NCI-H1105 treated with DMSO at 0.1 percent for 48 hours (cell line): ENCODE results near the gene MYO9B.

Experiments
- DNase-seq: peaks from one replicate; lab custom pipeline; 2025; lab: John Stamatoyannopoulos, UW

The MYO9B gene, protein sequence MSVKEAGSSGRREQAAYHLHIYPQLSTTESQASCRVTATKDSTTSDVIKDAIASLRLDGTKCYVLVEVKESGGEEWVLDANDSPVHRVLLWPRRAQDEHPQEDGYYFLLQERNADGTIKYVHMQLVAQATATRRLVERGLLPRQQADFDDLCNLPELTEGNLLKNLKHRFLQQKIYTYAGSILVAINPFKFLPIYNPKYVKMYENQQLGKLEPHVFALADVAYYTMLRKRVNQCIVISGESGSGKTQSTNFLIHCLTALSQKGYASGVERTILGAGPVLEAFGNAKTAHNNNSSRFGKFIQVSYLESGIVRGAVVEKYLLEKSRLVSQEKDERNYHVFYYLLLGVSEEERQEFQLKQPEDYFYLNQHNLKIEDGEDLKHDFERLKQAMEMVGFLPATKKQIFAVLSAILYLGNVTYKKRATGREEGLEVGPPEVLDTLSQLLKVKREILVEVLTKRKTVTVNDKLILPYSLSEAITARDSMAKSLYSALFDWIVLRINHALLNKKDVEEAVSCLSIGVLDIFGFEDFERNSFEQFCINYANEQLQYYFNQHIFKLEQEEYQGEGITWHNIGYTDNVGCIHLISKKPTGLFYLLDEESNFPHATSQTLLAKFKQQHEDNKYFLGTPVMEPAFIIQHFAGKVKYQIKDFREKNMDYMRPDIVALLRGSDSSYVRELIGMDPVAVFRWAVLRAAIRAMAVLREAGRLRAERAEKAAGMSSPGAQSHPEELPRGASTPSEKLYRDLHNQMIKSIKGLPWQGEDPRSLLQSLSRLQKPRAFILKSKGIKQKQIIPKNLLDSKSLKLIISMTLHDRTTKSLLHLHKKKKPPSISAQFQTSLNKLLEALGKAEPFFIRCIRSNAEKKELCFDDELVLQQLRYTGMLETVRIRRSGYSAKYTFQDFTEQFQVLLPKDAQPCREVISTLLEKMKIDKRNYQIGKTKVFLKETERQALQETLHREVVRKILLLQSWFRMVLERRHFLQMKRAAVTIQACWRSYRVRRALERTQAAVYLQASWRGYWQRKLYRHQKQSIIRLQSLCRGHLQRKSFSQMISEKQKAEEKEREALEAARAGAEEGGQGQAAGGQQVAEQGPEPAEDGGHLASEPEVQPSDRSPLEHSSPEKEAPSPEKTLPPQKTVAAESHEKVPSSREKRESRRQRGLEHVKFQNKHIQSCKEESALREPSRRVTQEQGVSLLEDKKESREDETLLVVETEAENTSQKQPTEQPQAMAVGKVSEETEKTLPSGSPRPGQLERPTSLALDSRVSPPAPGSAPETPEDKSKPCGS (N-terminal part only)

DNA sequence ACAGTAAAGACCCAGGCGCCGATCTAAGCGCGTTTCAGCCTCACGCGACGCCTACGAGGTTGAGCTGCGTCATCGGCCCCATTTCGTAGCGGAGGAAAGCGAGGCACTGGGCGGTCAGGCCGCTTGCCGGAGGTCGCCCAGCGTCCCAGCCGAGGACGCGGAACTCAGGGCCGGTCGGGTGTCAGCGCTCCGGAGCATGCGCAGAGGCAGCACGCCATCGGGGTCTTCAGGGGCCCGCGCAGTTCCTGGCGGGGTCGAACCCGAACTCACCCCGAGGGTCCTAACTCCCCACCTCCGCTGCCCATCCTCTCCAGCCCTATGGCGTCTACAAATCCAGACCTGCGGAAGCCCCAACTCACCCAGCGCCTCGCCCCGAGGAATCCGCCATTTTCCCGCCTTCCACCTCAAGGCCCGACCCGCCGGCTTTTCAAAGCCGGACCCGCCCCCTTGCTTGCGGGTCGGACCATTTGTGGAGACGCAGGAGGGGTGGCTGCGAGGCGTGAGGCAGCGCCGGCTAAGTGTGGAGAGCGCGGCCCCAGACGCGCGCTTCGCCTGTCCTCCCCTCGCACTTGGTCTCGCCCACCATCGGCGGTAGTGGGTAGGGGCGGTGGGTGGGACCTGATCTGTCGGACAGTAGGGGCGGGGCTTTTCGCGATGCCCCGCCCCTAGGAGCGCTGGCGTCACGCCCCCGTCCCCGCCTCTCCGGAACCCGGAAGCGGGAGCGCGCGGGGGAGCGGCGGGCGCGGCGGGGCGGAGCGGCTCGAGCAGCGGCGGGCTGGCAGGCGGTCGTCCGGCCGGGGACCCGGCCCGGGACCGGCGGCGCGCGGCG is at the start of gene MYO9B, which contains the start of gene HAUS8:
Gene MYO9B, plus strand, starts transcription at position 743 of the 829 bp plus-strand sequence. CDS start 25,941 bp downstream, outside the sequence.
Gene HAUS8, minus strand, starts transcription at position 418 of the 829 bp plus-strand sequence. Its CDS starts 30 bp downstream, at position 388.
- peak; percentile 96 for DNase-seq

DNA sequence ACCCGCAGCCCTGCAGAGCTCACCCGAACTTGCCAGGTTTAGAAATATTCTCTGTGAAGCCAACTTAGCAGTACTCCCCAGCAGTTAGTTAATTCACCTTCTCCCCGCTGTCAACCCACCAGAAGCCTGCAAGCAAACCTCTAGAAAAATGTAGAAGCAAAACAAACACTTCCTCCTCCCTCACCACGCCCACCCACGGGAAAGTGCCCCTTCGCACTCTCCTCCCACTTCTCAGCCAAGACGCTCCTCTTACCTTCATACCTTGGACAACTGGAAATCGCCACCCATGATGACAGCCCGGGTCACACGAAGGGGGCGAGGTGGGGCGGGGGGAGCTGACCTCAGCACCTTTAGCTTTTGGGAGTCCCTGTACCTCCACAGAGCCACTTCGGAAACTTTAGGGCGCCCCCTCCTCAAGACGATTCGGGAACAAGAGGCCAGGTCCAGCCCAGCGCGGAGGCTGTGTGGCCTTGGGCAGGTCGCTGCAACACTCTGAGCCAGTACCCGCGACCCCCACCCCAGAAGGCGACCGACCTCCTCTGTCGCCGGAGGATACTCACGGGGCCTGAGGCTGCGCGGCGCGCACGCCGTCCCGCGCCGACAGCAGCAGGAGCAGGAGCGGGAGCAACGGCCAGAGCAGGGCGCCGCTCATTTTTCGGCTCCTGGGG is 49.5 kb upstream of the MYO9B start:
- no peak for DNase-seq

DNA sequence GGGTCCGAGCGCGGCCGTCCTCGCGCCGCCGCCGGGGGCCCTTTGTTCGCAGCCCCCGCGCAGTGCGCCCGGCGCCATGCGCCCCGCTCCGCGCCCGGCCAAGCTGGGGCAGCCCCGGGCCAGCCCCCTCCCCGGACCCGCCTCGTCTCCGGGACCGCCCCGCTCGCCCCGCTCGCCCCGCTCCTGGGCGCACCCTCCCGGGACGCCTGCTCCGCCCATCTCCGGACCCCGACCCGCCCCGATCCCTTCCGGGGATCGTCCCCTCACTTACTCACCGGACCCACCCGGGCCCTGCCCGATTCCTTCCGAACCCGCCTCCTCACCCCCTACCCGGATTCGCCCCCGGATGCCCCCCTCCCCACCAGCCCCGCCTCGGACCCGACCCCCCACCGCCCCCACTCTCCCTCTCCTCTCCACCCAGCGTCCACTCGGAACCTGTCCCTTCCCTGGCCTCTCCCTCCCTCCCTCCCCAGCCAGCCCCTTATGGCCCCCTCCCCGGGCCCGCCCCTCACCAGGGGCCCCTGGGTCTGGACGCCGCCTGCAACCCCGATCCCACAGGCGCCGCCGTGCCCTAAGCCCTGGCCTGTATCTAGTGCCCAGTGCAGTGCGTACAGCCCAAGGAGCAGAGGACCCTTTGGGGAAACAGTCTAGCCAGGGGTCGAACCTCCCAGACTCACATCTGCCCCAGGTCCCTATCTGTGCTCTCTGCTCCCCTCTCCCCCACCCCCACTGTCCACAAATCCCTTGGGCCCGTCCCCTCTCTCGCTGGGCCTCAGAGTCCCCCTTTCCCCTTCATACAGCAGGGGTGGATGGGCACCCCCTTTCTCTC is 48.7 kb upstream of the MYO9B start, which contains the start of gene CPAMD8:
Gene CPAMD8, minus strand, starts transcription at position 105 of the 829 bp plus-strand sequence. CDS start 168 bp downstream, outside the sequence.
- no peak for DNase-seq

DNA sequence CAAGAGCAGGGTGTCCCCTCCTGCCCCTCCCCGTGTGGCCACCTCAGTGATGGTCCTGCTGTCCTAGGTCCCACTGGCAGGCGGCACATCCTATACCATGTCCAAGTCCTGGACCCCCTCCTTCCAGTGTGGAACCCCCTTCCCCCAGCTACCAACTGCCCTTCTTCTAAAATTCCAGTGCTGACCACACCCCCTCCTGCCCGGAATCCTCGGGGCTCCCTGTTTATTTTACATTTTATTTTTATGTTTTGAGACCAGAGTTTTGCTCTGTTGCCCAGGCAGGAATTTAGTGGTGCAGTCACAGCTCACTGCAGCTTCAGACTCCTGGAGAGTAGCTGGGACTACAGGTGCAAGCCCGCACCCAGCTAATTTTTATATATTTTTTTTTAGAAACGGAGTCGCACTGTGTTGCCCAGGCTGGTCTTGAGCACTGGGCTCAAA is 48.0 kb upstream of the MYO9B start:
- DNase-seq: no peak

DNA sequence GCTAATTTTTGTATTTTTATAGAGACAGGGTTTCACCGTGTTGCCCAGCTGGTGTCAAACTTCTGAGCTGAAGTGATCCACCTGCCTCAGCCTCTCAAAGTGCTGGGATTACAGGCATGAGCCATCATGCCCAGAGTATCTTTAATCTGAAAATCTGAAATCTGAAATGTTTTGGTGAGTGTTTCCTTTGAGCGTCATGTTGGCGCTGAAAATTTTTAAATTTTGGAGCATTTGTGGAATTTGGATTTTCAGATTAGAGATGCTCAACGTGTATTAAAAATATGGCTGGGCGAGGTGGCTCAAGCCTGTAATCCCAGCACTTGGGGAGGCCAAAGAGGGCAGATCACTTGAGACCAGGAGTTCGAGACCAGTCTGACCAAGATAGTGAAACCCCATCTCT is 43.8 kb upstream of the MYO9B start:
- DNase-seq: no peak

DNA sequence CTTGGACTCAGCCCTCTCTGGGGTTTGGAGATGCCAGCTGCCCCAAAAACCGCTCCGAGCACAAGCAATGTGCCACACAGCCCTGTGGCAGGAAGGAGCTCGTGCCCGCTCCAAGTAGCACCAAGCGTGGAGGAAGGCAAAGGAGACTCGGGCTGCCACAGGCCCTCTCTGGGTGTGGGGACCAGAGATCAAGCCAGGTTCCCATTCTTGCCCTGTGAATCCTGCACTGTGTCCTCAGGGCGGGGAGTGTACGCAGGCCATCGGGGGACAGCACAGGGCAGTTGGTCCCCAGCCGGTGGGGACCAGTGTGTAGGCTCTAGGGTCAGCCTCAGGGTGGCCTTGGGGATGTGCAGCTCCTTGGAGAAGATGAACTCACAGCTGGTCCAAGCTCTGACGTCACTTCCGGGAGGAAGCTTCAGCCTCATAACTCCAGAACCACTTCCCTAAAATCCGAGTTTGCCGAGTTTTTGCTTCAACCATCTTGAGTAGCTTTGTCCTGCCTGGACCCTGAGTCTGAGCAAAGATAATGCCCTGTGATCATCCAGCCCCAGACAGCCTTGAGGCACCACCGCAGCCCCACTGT is 39.6 kb upstream of the MYO9B start:
- no peak for DNase-seq

DNA sequence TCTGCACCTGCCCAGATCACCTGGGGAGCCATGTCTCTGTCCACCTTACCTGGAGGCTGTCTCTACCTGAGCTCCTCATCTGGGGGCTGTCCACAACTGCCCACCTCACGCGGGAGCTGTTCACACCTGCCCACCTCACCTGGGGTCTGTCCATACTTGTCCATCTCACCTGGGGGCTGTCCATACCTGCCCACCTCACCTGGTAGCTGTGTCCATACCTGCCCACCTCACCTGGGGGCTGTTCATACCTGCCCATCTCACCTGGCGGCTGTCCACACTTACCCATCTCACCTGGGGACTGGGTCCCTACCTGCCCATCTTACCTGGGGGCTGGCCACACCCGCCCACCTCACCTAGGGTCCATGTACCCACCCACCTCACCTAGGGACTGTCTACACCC is 38.9 kb upstream of the MYO9B start:
- no peak for DNase-seq

DNA sequence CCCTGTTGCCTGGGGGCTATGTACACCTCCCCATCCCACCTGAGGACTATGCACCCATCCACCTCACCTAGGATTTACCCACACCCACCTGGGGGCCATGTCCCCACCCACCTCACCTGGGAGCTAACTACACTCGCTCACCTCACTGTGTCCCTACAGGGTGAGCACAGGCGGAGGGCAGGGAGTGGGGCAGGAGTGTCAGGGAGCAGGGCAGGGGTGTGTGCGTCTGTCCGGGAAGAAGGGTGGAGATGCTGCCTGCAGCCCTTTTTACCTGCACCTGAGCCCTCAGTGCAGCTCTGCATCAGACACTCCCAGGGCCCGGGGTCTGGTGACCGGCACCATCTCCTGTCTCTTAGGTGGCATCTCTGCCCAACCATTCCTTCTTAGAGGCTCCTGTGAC is 38.4 kb upstream of the MYO9B start:
- no peak for DNase-seq

DNA sequence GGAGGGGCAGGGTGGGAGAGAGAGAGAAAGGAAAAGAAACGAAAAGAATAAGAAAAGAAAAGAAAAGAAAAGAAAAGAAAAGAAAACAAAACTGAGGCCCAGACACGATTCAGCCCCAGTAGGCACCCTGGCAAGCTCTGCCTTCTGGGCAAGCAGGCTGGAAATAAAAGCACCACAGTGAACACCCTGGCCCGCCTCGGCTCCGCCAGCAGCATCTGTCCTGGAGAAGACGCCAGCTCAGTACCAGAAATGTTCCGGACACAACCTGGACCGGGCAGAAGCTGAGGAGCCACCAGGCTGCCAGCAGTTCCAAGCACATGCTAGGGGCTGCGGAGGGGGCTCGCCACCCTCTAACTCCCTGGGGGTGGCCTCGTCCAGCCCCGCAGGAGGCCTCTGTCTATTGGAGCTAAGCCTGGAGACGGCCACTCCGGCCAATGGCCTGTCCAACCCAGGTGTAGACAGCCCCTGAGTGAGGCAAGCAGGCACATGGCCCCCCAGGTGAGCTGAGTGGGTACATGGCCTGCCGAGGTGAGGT is 37.5 kb upstream of the MYO9B start:
- no peak for DNase-seq

DNA sequence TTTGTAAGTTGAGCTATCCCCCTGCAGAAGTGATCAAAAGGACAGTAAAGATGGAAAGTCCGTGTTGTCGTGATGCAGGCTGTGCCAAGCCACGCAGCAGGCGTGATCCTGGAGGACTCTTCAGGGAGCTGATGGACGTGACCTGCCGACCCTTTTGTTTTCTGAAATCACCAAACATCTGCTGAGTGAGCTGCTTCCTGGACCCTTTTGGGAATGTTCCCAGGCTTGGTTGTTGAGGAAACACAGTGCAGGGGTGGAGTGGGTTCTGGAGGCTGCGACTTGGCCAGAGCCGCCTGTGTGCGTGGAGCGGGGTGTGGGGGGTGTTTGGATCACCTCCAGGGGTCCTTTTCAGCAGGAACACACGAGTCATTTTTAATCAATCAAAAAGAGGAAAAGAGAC is 33.6 kb upstream of the MYO9B start:
- DNase-seq: no peak

DNA sequence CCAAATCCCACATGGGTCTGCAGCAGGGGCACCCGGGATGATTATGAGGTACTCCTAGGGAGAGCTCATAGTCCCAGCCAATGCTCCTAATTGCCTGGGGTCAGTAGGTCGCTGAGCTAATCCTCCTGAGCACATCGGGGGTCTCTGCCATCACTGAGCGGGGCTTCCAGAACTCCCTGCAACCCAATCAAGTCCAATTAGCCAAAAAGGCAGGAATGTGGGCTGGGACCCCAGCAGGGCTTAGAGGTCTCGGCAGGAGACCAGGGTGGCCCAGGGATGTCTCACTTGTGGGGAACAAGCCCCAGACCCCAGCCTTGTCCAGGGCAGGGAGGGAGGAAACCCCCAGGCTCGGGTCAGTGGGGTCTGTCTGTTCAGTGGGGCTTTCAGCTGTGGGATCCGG is 31.8 kb upstream of the MYO9B start:
- DNase-seq: no peak

DNA sequence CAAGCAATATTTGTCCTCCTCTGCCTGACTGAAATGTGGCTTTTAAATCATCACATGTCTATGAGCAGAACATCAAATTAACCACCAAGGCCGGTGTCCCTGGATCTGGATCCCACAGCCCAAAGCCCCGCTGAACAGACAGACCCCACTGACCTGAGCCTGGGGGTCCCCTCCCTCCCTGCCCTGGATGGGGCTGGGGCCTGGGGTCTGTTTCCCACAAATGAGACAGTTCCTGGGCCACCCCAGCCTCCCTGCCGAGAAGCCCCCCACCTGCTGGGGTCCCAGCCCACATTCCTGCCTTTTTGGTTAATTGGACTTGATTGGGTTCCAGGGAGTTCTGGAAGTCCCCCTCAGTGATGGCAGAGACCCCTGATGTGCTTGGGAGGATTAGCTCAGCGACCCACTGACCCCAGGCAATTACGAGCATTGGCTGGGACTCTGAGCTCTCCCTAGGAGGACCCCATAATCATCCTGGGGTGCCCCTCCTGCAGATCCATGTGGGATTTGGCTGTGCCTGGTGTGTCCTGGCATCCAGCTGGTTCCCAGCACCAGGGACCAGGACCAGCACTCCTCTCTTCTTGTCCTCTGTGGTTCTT is 29.6 kb upstream of the MYO9B start:
- no peak for DNase-seq

DNA sequence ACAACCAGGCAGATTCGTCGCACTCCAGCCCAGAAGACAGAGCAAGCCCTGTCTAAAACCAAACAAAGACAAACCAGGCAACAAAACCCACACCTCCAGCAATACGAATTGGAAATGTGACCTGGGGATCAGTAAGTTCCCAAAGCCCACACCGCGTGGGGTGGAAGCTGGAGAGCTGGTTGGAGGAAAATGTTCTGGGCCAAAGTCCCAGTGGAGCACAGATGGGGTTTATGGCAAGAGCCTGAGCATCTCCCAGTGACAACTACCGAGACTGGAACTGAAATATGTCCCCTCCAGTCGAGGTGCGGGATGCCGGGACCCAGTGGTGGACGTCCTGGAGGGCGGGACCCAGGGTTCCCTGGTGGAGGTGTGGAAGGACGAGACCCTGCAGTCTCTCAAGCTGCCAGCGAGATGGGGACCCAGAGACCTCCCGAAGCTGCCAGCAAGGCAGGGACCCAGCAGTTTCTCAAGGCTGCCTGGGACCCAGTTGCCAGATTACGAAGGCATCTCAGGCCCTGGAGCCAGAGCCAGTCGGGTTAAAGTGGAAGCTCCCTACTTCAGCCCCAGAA is 26.6 kb upstream of the MYO9B start:
- no peak for DNase-seq

DNA sequence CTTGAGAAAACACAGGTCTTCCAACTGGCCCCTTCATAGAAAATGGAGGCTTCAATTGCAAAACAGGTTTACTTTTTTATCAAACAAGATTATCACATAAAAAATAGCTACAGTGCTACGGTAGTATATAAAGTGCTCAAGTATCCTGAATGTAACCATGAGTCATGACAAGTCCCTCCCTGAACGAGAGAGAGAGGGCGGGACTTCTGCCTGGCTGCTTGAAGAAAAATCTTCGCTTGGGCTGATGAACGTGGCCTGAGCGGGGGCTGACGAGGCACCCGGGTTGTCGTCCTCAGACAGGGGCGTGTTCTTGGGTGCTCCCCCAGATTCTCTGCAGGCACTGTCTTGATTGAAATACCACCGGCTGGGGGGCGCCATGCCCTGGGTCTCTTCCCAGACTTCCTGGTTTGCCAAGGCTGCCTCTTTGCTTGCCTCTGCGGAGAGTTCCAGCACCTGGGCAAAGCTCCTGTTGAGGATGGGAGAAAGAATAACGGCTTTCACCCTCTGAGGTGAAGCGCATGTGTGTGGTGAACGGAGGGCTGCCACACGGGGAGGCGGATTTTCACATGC is 25.8 kb upstream of the MYO9B start:
- DNase-seq: no peak

DNA sequence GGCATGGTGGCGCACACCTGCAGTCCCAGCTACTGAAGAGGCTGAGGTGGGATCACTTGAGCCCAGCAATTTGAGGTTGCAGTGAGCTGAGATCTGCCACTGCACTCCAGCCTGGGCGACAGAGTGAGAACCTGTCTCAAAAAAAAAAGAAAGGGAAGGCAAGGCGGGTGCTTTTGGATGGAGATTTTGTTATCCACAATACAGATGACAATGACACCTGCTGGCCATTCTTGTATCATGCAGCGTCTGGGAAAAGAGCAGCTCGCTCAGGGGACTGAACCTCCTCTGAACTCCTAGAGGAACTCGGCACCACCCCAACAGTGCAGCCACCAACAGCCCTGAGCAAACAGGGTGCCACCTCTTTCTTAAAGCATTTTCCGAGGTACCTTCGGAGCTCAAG is 23.1 kb upstream of the MYO9B start:
- DNase-seq: peak; percentile 0

DNA sequence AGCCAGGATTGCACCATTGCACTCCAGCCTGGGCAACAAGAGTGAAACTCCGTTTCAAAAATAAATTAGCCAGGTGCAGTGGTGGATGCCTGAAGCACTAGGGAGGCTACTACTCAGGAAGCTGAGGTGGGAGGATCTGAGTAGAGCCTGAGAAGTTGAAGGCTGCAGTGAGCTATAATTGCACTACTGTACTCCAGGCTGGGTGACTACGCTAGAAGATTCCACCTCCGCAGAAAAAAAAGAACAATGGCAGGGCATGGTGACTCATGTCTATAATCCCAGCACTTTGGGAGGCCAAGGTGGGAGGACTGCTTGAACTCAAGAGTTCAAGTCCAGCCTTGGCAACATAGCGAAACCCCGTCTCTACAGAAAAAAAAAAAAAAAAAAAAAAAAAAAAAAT is 20.8 kb upstream of the MYO9B start:
- no peak for DNase-seq

DNA sequence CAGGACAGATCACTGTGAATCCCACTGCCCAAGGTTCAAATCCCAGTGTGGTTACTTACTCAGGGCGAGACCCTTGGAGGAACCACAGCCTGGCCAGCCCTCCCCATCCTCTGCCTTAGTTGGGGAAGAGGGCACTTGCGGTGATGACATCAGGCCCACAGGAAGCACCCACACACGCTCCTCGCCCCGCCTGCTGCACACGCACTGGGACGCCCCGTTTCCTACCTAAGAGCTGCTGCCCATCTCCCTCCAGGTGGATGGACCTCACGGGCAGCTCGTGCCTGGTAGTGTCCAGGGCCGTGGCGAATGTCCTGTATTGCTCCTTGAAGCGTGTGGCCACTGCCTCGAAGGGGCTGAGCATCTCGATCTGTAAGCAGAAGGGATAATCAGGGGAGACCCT is 19.9 kb upstream of the MYO9B start:
- DNase-seq: no peak

DNA sequence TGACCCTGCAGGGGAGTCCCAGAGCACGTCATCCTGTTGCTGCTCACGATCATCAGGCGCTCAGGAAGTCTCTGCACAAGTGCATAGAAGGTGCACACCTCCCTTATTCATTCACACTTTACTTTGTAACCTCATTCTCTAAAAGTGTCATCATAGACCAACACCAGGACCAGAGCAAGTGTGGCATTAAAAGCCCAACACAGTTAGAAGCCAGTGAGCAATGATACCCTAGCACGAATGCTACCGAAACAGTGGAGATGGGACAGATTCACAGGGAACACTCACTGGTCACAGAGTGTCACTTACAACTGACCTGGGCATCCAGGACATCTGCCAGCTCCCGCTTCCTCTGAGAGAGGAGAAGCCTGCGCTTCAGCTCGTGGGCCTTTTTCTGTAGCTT is 17.3 kb upstream of the MYO9B start:
- no peak for DNase-seq
